Testis (tissue), 3 donors: ENCODE measurements around the gene PPP1R27. TPM values are rescaled to one million over a fixed set of nuclear protein-coding genes. Genes with fewer than 3 reads are reported as not detected.

ENCODE experiments used
- DNase-seq: peaks from one replicate; pipeline ENCODE4 v3.0.0-alpha.2; 2019
- H3K27ac ChIP-seq, 2 donors: fragments of 200-600 bp; sonication (generic); one replicate each; pipeline ENCODE4 v1.5.1; 2019
- H3K27me3 ChIP-seq: fragments of 200-600 bp; sonication (generic); one replicate; pipeline ENCODE4 v1.5.1; 2019
- H3K36me3 ChIP-seq: fragments of 200-600 bp; sonication (generic); one replicate; pipeline ENCODE4 v1.5.1; 2017; ENCODE audit warnings: low read depth; ENCODE audit errors: missing control alignments
- H3K4me1 ChIP-seq: fragments of 200-600 bp; sonication (generic); one replicate; pipeline ENCODE4 v1.5.1; 2019
- H3K4me3 ChIP-seq, 2 donors: fragments of 200-600 bp; sonication (generic); one replicate each; pipeline ENCODE4 v1.5.1; 2017 to 2019
- H3K9me3 ChIP-seq: fragments of 200-600 bp; sonication (generic); one replicate; pipeline ENCODE4 v1.5.1; 2017
- POLR2A ChIP-seq: fragments of 450-650 bp; IDR thresholded peaks from one replicate; pipeline ENCODE4 v1.6.1; 2017; ENCODE audit warnings: antibody characterized with exemption, mild to moderate bottlenecking, moderate library complexity
- WGBS, 2 donors: methylation state at CpG; one replicate each; pipeline ENCODE4 v1.1.5; 2018; 5-methylcytosine and 5-hydroxymethylcytosine counted together
- intact Hi-C: fragments of 100-400 bp; cut with DNase I; formaldehyde crosslinking; loops from one replicate; pipeline ENCODE4 v1.15.1; 2023; ENCODE audit warnings: low total_unique reads
- polyA plus RNA-seq: library from polyadenylated mRNA; stranded (reverse); fragments of 350-450 nt; fragmentation: Illumina TruSeq; extraction: RNeasy Lipid Tissue Mini Kit (QIAGEN cat#74804); gene quantifications from one replicate; pipeline ENCODE4 v1.2.3, GENCODE V29; 2014; ENCODE audit warnings: low read depth, low replicate concordance; ENCODE audit not compliant: insufficient read depth
- total RNA-seq, 2 donors: library from RNA; depleted of rRNA; stranded (reverse); fragments of >200 nt; gene quantifications; one replicate each; pipeline ENCODE4 v1.2.3, GENCODE V29; 2016
- TF ChIP-seq, protein P1 (sequence below), 3 experiments: fragments of 450-650 bp in 2 of 3; fragments of 200-600 bp in 1 of 3; sonication (generic) in 1 of 3; IDR thresholded peaks; one replicate each; pipeline ENCODE4 v1.5.1; 2016 to 2019; ENCODE audit warnings: antibody characterized with exemption in 3 of 3, mild to moderate bottlenecking in 2 of 3, moderate library complexity in 1 of 3

The PPP1R27 gene
- total and polyA plus RNA-seq, 3 donors from 2014 or later, result 1.6 to 7.5 (median 1.9) TPM

DNA sequence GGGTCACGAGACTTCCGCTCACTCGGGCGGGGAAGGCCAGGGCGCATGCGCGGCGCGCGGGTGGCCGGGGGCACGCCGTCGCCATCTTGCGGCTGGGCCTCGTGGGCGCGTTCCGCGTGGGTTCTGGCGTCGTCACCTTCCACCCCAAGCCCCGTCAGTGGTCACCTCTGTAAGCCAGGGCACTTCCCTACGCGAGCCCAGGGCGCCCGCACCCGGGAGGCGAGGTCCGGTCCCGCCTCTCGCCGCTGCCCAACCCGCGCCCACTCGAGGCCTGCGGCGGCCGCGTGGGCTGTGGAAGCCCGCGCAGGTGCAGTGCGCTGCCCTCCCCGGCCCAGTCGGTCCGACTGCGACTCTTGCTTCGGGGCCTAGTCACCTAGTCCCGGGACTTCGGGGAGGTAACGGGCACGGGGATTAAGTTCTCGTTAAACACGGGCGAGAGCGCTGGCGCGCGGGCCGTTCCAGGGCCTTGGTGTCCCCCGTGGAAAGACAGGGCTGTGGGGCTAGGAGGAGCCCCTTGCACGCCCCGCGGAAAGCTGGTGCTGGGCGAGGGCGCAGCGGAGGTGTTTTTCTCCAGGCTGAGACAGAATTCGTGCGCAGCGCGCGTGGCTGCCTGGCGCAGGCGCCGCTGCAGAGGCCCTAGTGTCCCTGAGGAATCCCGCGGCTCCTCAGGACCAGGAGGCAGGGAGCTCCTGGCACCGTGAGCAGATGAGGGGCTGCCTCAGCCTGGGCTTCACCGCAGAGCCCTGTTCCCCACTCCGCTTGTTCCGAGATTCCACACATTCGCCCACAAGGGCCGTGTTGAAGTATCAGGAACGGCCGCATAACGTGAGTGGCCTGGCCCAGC lies 36.8 kb upstream of the PPP1R27 start:
- DNase-seq, result peak; percentile 93
- intact Hi-C loops, result no loop called here
- Histone ChIP-seq H3K4me3 (peak overlapping the region; percentile 87 to 92), H3K9me3 (no peaks in the 10 kb centered on the region), H3K36me3 (no peaks in the 10 kb centered on the region), H3K27me3 (no peaks in the 10 kb centered on the region), H3K4me1 (peaks cover 42% of the 10 kb centered on the region), H3K27ac (peak overlapping the region; percentile 95 to 99)
- TF ChIP-seq, protein P1, sequence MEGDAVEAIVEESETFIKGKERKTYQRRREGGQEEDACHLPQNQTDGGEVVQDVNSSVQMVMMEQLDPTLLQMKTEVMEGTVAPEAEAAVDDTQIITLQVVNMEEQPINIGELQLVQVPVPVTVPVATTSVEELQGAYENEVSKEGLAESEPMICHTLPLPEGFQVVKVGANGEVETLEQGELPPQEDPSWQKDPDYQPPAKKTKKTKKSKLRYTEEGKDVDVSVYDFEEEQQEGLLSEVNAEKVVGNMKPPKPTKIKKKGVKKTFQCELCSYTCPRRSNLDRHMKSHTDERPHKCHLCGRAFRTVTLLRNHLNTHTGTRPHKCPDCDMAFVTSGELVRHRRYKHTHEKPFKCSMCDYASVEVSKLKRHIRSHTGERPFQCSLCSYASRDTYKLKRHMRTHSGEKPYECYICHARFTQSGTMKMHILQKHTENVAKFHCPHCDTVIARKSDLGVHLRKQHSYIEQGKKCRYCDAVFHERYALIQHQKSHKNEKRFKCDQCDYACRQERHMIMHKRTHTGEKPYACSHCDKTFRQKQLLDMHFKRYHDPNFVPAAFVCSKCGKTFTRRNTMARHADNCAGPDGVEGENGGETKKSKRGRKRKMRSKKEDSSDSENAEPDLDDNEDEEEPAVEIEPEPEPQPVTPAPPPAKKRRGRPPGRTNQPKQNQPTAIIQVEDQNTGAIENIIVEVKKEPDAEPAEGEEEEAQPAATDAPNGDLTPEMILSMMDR (IDR thresholded peaks at IDR 0.05), result peak in 2 of 3 experiments; percentile 26 to 40
- TF ChIP-seq POLR2A, result peak; percentile 92
- WGBS, 2 donors, result 0% methylated on average over 4 to 53 of the region's 86 CpGs

DNA sequence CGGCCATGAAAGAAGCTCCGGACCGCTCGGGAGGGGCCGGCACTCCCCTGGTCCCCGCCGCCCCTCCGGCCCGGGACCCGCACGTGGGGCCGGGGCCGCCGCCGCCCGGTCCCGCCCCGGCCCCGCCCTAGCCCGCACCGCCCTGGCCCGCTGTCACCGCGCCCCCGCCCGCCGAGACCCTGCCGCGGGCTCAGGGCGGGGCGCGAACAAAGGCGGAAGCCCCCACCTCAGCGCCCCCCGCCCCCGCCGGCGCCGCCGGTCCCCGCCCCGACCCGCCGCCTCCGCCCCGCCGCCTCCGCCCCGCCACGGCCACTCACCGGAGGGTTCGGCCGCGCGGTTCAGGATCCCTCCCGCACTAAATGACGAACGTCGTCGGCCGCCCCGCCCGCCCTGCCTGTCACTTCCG lies 36.1 kb upstream of the PPP1R27 start, which contains the start of gene ARHGDIA:
ARHGDIA (minus strand) TSS at position 357 of the 406 bp plus-strand sequence. CDS start 1,407 bp downstream, outside the sequence.
- no peaks in the 10 kb centered on the region for H3K36me3 ChIP-seq
- DNase-seq, result no peak
- peaks cover 48% of the 10 kb centered on the region for H3K4me1 ChIP-seq
- no peaks in the 10 kb centered on the region for H3K27me3 ChIP-seq
- peak within 1 kb of the TSS; percentile 95 to 99 for H3K27ac ChIP-seq
- intact Hi-C loops, result no loop called here
- 0% methylated on average over 27 of the region's 64 CpGs; no CpG with 5 or more reads in 1 of the 2 donors for WGBS, 2 donors
- H3K9me3 ChIP-seq, result no peaks in the 10 kb centered on the region
- no peak for TF ChIP-seq POLR2A
- H3K4me3 ChIP-seq, result peak within 1 kb of the TSS; percentile 87 to 92

DNA sequence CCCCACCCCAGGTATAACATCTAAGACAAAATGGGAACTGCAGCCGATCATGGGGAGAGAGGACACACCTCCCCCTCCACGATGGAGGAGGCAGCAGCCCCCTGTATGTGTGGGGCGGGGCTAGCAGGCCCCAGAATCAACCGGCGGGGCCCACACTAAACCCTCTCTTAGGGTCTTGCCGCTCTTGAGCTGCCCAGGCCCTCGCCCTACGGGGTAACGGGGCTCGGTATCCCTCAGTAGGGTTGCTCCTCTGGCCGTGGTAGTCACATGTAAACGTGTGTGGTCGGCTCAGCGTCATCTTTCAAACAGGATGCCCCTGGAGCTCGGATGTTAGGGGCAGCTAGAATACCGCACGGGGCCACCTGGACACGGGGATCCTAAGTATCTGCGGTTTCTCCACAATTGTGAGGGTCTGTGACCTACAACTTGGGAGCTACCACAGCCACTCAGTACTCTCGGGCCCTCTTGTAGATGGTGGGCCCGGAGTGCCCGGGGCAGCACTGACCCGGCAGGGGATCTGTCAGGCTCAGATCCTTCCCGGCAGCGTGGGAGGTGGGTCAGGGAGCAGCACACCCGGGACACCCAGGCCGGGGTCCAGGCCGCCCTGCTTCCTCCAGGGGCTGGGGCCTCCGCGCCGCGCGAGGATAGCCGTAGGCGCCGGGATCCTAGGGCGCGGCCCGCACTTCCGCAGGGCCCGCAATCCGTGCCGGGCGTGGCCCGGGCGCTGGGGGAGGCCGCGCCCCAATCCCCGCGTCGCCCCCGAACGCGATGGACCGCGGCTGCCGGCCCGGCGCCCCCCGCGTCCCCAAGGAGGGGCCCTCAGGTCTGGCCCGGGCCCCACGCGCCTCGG lies 35.5 kb upstream of the PPP1R27 start:
- intact Hi-C loops, result no loop called here
- peaks cover 51% of the 10 kb centered on the region for H3K4me1 ChIP-seq

DNA sequence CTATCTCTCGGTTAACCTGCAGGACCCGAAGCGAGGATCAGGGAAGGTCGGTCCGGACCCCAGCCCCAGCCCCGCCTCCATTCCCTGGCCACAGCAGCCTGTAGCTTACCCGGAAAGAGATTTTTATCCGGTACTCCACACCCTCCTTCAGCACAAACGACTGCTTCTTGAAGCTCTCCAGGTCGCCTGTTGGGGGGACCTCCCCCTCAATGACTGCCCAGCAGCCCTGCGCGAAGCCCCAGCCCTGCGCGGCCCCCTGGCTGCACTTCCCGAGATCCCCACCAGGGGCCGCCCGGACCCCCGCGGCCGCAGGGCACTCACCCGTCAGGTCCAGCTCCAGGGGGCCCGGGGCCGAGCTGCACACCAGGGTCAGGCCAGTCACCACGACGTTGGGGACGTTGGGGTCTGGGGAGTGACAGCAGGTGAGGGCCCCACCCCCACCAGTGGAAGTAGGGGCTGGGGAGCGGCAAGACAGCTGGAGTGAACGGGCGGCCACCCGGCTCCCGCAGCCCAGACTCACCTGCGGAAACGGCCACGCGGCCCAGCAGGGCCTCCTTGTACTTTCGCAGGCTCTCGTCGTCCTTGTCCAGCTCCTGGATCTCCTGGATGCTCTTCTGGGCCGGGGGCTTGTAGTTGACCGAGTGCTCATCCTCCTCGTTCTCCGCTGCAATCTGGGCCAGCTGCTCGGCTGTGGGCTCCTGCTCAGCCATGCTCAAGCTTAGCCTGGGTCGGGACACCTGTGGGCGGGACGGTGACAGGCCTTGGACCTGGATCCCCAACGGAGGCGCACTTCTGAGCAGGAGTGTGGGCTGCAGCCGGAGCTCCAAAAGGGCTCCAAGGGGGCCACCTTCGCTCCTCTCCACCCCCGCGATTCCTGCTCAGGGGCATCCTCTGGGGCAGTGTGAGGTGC lies 34.6 kb upstream of the PPP1R27 start:
- Histone ChIP-seq H3K9me3 (no peaks in the 10 kb centered on the region), H3K27me3 (no peaks in the 10 kb centered on the region), H3K4me1 (peaks cover 51% of the 10 kb centered on the region), H3K27ac (peak overlapping the region; percentile 80 to 99), H3K36me3 (no peaks in the 10 kb centered on the region), H3K4me3 (peak overlapping the region; percentile 77 to 92)
- DNase-seq, result peak; percentile 47
- TF ChIP-seq, protein P1 (IDR thresholded peaks at IDR 0.05), result peak; percentile 83 to 94 (median 84)
- TF ChIP-seq POLR2A, result no peak
- WGBS, 2 donors, result 25 to 32% methylated on average over 19 to 45 of the region's 52 CpGs
- intact Hi-C loops, result no loop called here

More for the DNA sequence above, 35.5 kb upstream of the PPP1R27 start:
- H3K4me3 ChIP-seq, result peak overlapping the region; percentile 77 to 92
- no peaks in the 10 kb centered on the region for H3K36me3 ChIP-seq
- WGBS, 2 donors, result 1 to 2% methylated on average over 9 to 49 of the region's 65 CpGs
- peak; percentile 43 for DNase-seq
- H3K9me3 ChIP-seq, result no peaks in the 10 kb centered on the region
- H3K27ac ChIP-seq, result peak overlapping the region; percentile 80 to 99
- no peaks in the 10 kb centered on the region for H3K27me3 ChIP-seq
- TF ChIP-seq, protein P1 (IDR thresholded peaks at IDR 0.05), result no peak
- no peak for TF ChIP-seq POLR2A
